HepG2 (cell line): ENCODE measurements around the gene MNX1. TPM values are rescaled to one million over a fixed set of nuclear protein-coding genes. Genes with fewer than 3 reads are reported as not detected.

Source experiments
- GABPA ChIP-seq, 2 experiments: IDR thresholded peaks; 2 replicates each; pipeline ENCODE4 v1.6.1; 2011 to 2016; ENCODE audit warnings: low read depth in 2 of 2, low read length in 1 of 2, missing biosample characterization in 1 of 2, missing genetic modification characterization in 1 of 2
- GATAD2A ChIP-seq: IDR thresholded peaks from 2 replicates; pipeline ENCODE4 v1.6.1; 2016
- GMEB1 ChIP-seq: sonication (generic); formaldehyde crosslinking; IDR thresholded peaks from 2 replicates; pipeline ENCODE4 v1.5.1; 2020; ENCODE audit warnings: missing genetic modification reagents, mild to moderate bottlenecking, borderline replicate concordance
- HIVEP1 ChIP-seq: sonication (generic); formaldehyde crosslinking; IDR thresholded peaks from 2 replicates; pipeline ENCODE4 v1.4.0; 2020; ENCODE audit warnings: mild to moderate bottlenecking, missing genetic modification reagents
- PAXIP1 ChIP-seq: sonication (generic); formaldehyde crosslinking; conservative IDR thresholded peaks from 2 replicates; pipeline ENCODE4 v1.4.0; 2020; ENCODE audit warnings: mild to moderate bottlenecking, missing genetic modification reagents, moderate library complexity
- PITX1 ChIP-seq: sonication (generic); formaldehyde crosslinking; IDR thresholded peaks from 2 replicates; pipeline ENCODE4 v1.5.1; 2020; ENCODE audit warnings: mild to moderate bottlenecking, missing genetic modification reagents
- SAP130 ChIP-seq: IDR thresholded peaks from 2 replicates; pipeline ENCODE4 v1.6.1; 2016; ENCODE audit warnings: low read depth
- ZBED4 ChIP-seq: sonication (generic); formaldehyde crosslinking; IDR thresholded peaks from 2 replicates; pipeline ENCODE4 v1.4.0; 2020; ENCODE audit warnings: missing genetic modification reagents, borderline replicate concordance
- ZEB1 ChIP-seq: IDR thresholded peaks from 2 replicates; pipeline ENCODE4 v1.6.1; 2012; ENCODE audit warnings: mild to moderate bottlenecking, low read depth, inconsistent platforms; ENCODE audit not compliant: insufficient replicate concordance
- ZNF574 ChIP-seq: sonication (generic); formaldehyde crosslinking; IDR thresholded peaks from 2 replicates; pipeline ENCODE4 v1.4.0; 2020; ENCODE audit warnings: missing genetic modification reagents
- ZNF800 ChIP-seq: sonication (generic); formaldehyde crosslinking; IDR thresholded peaks from 2 replicates; pipeline ENCODE4 v1.4.0; 2020; ENCODE audit warnings: missing genetic modification reagents
- polyA plus RNA-seq, 8 experiments: library from polyadenylated mRNA; depleted of rRNA in 3 of 8; stranded (reverse) in 7 of 8; unstranded in 1 of 8; fragments of >200 nt; fragmentation: Illumina TruSeq in 4 of 8; extraction: Trizol in 4 of 8; gene quantifications; 2 replicates each; pipeline versions ENCODE4 v1.2.1 to v1.2.3, GENCODE V29; 2011 to 2016; ENCODE audit warnings: low read depth in 4 of 8, missing spikeins in 1 of 8, mixed read lengths in 1 of 8; ENCODE audit not compliant: insufficient read depth in 1 of 8
- total RNA-seq, 5 experiments: library from RNA; depleted of rRNA; stranded (reverse); fragments of >200 nt; fragmentation: Illumina TruSeq; extraction: Trizol; gene quantifications; 2 replicates each; pipeline ENCODE4 v1.2.3, GENCODE V29; 2016; ENCODE audit warnings: low read depth in 1 of 5

Gene MNX1
- total and polyA plus RNA-seq, 2 of the 13 experiments (the other 11 are each of a cell fraction or from before 2014, with no cell fraction given) = 0.94 to 6.1 TPM

- TF ChIP-seq PAXIP1 (CRISPR knock-in tag) = peak; percentile 38; the same call in 1 of the 2 replicates
- TF ChIP-seq ZNF574 (CRISPR knock-in tag) = no peak
- TF ChIP-seq ZBED4 (CRISPR knock-in tag) = peak; percentile 66; the same call in 1 of the 2 replicates
- TF ChIP-seq ZNF800 (CRISPR knock-in tag) = no peak
- no peak for TF ChIP-seq HIVEP1 (CRISPR knock-in tag)
- 0 out of 2 replicates have a peak, but pooled peaks have one; percentile 19 for TF ChIP-seq GATAD2A
- 0 out of 2 replicates have a peak, but pooled peaks have one; percentile 33 for TF ChIP-seq PITX1 (CRISPR knock-in tag)
- TF ChIP-seq GMEB1 (CRISPR knock-in tag) = no peak
- peak; percentile 35; the same call in 1 of the 2 replicates for TF ChIP-seq SAP130 (CRISPR knock-in tag)
- peak; percentile 34 for TF ChIP-seq ZEB1
- TF ChIP-seq GABPA (IDR thresholded peaks at IDR 0.05; ENCODE audit: low read depth, low read length) = no peak
- TF ChIP-seq GABPA (CRISPR knock-in tag; IDR thresholded peaks at IDR 0.05; ENCODE audit: low read depth) = peak; percentile 34; the same call in 1 of the 2 replicates
These were observed 3.4 kb upstream of the MNX1 start (continued) for GRCh38 chr7:157013602-157014549.
